K562 (cell line): ENCODE measurements around the gene TKTL2. TPM values are rescaled to one million over a fixed set of nuclear protein-coding genes. Genes with fewer than 3 reads are reported as not detected.

Source experiments
- EP400 ChIP-seq: fragments of 450-650 bp; IDR thresholded peaks from 2 replicates; pipeline ENCODE4 v1.6.1; 2017; ENCODE audit warnings: antibody characterized with exemption, mild to moderate bottlenecking, moderate library complexity
- RBFOX2 ChIP-seq: fragments of 200-400 bp; formaldehyde crosslinking; IDR thresholded peaks from 2 replicates; pipeline ENCODE4 v1.6.1; 2017; ENCODE audit warnings: low read depth, mild to moderate bottlenecking, low read length, moderate library complexity
- ZFP30 ChIP-seq: fragments of 250-450 bp; sonication (Bioruptor Pico); IDR thresholded peaks from 2 replicates; pipeline ENCODE4 v1.8.0; 2022; ENCODE audit warnings: moderate library complexity, mild to moderate bottlenecking, inconsistent platforms, borderline replicate concordance
- ZNF263 ChIP-seq: sonication (generic); formaldehyde crosslinking; IDR thresholded peaks from 2 replicates; pipeline ENCODE4 v1.8.0; 2022; ENCODE audit warnings: mild to moderate bottlenecking, missing genetic modification reagents, borderline replicate concordance
- polyA plus RNA-seq, 8 experiments: library from polyadenylated mRNA; depleted of rRNA in 4 of 8; stranded (reverse) in 5 of 8; unstranded in 3 of 8; fragments of >200 nt; fragmentation: Nextera tagmentation in 2 of 8; fragmentation: Illumina TruSeq in 1 of 8; extraction: Ambion mirVana in 2 of 8; extraction: Trizol in 1 of 8; gene quantifications; 2 replicates each; pipeline versions ENCODE4 v1.2.1 to v1.2.3, GENCODE V29; 2011 to 2014; ENCODE audit warnings: inconsistent platforms in 1 of 8, missing spikeins in 1 of 8
- total RNA-seq, 7 experiments: library from RNA; depleted of rRNA in 6 of 7; stranded (reverse); fragments of >200 nt in 6 of 7; fragmentation: Illumina TruSeq in 2 of 7; extraction: Trizol in 2 of 7; gene quantifications; 2 replicates each; pipeline versions ENCODE4 v1.2.1 to v1.2.3, GENCODE V29; 2011 to 2021; ENCODE audit warnings: low replicate concordance in 1 of 7
- TF ChIP-seq, protein P1 (sequence below): fragments of 200-600 bp; sonication (generic); IDR thresholded peaks from one replicate; pipeline ENCODE4 v1.6.1; 2012; ENCODE audit warnings: mild to moderate bottlenecking, low read depth, low read length, inconsistent platforms
- TF ChIP-seq, protein P2 (sequence below): IDR thresholded peaks from 3 replicates; pipeline ENCODE4 v1.6.1; 2011; ENCODE audit warnings: borderline replicate concordance, mild to moderate bottlenecking, moderate library complexity; ENCODE audit not compliant: insufficient read length; ENCODE audit errors: extremely low read depth
- TF ChIP-seq, protein P3 (sequence below): fragments of 250-450 bp; sonication (Bioruptor Pico); IDR thresholded peaks from 2 replicates; pipeline ENCODE4 v1.4.0; 2020; ENCODE audit warnings: mild to moderate bottlenecking, moderate library complexity

TKTL2 gene
- total and polyA plus RNA-seq, 9 of the 15 experiments (the other 6 are each of a cell fraction or from before 2014, with no cell fraction given), result 0.03 to 0.31 (median 0.09) TPM; not detected in 1

DNA sequence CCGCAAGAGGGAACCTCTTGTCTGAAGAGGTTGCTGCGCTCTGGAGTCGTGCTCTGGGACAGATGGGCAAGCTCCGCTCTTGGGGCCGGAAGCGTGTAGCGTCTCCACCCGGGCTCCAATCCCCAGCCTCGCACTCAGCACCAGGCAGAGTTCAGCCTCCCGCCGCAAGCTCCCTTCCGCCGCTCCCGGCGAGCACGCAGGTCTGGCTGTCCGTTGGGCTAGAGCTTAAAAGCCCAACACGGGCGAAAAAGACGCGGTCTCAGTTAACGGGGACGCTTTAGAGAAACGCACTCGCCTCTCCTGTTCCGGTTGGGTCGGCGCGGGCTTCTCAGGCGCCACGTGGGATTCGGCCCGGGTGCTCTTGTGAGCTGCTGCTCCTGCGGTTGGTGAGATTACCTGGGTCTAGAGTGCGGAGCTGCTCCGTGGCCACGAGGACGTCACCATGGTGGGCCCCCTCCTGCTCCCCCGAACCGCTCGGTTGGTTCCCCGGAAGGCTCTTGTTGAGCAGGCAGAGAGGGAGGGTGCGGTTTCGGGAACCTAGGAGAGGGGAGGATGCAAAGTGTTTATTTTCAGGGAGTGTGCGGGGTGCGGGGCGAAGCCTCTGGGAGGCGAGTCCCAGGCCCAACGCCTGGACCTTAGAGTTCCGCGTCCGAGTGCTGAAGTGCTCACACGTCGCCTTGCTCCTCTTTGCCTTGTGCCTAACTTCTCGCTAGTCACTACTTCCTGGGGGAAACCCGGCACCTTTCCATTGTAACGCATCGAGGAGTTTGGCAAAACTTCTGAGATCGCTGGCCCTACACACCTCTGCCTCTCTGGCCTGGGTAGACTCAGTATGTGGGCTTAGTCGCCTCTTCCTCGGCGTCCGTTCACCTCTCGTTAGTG lies 21.0 kb upstream of the TKTL2 start, which contains the start of gene TMA16 (continued):
- TF ChIP-seq, protein P1, sequence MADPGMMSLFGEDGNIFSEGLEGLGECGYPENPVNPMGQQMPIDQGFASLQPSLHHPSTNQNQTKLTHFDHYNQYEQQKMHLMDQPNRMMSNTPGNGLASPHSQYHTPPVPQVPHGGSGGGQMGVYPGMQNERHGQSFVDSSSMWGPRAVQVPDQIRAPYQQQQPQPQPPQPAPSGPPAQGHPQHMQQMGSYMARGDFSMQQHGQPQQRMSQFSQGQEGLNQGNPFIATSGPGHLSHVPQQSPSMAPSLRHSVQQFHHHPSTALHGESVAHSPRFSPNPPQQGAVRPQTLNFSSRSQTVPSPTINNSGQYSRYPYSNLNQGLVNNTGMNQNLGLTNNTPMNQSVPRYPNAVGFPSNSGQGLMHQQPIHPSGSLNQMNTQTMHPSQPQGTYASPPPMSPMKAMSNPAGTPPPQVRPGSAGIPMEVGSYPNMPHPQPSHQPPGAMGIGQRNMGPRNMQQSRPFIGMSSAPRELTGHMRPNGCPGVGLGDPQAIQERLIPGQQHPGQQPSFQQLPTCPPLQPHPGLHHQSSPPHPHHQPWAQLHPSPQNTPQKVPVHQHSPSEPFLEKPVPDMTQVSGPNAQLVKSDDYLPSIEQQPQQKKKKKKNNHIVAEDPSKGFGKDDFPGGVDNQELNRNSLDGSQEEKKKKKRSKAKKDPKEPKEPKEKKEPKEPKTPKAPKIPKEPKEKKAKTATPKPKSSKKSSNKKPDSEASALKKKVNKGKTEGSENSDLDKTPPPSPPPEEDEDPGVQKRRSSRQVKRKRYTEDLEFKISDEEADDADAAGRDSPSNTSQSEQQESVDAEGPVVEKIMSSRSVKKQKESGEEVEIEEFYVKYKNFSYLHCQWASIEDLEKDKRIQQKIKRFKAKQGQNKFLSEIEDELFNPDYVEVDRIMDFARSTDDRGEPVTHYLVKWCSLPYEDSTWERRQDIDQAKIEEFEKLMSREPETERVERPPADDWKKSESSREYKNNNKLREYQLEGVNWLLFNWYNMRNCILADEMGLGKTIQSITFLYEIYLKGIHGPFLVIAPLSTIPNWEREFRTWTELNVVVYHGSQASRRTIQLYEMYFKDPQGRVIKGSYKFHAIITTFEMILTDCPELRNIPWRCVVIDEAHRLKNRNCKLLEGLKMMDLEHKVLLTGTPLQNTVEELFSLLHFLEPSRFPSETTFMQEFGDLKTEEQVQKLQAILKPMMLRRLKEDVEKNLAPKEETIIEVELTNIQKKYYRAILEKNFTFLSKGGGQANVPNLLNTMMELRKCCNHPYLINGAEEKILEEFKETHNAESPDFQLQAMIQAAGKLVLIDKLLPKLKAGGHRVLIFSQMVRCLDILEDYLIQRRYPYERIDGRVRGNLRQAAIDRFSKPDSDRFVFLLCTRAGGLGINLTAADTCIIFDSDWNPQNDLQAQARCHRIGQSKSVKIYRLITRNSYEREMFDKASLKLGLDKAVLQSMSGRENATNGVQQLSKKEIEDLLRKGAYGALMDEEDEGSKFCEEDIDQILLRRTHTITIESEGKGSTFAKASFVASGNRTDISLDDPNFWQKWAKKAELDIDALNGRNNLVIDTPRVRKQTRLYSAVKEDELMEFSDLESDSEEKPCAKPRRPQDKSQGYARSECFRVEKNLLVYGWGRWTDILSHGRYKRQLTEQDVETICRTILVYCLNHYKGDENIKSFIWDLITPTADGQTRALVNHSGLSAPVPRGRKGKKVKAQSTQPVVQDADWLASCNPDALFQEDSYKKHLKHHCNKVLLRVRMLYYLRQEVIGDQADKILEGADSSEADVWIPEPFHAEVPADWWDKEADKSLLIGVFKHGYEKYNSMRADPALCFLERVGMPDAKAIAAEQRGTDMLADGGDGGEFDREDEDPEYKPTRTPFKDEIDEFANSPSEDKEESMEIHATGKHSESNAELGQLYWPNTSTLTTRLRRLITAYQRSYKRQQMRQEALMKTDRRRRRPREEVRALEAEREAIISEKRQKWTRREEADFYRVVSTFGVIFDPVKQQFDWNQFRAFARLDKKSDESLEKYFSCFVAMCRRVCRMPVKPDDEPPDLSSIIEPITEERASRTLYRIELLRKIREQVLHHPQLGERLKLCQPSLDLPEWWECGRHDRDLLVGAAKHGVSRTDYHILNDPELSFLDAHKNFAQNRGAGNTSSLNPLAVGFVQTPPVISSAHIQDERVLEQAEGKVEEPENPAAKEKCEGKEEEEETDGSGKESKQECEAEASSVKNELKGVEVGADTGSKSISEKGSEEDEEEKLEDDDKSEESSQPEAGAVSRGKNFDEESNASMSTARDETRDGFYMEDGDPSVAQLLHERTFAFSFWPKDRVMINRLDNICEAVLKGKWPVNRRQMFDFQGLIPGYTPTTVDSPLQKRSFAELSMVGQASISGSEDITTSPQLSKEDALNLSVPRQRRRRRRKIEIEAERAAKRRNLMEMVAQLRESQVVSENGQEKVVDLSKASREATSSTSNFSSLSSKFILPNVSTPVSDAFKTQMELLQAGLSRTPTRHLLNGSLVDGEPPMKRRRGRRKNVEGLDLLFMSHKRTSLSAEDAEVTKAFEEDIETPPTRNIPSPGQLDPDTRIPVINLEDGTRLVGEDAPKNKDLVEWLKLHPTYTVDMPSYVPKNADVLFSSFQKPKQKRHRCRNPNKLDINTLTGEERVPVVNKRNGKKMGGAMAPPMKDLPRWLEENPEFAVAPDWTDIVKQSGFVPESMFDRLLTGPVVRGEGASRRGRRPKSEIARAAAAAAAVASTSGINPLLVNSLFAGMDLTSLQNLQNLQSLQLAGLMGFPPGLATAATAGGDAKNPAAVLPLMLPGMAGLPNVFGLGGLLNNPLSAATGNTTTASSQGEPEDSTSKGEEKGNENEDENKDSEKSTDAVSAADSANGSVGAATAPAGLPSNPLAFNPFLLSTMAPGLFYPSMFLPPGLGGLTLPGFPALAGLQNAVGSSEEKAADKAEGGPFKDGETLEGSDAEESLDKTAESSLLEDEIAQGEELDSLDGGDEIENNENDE, result no peak
- TF ChIP-seq EP400, result peak; percentile 100
- TF ChIP-seq ZFP30 (CRISPR knock-in tag), result no peak
- TF ChIP-seq, protein P2, sequence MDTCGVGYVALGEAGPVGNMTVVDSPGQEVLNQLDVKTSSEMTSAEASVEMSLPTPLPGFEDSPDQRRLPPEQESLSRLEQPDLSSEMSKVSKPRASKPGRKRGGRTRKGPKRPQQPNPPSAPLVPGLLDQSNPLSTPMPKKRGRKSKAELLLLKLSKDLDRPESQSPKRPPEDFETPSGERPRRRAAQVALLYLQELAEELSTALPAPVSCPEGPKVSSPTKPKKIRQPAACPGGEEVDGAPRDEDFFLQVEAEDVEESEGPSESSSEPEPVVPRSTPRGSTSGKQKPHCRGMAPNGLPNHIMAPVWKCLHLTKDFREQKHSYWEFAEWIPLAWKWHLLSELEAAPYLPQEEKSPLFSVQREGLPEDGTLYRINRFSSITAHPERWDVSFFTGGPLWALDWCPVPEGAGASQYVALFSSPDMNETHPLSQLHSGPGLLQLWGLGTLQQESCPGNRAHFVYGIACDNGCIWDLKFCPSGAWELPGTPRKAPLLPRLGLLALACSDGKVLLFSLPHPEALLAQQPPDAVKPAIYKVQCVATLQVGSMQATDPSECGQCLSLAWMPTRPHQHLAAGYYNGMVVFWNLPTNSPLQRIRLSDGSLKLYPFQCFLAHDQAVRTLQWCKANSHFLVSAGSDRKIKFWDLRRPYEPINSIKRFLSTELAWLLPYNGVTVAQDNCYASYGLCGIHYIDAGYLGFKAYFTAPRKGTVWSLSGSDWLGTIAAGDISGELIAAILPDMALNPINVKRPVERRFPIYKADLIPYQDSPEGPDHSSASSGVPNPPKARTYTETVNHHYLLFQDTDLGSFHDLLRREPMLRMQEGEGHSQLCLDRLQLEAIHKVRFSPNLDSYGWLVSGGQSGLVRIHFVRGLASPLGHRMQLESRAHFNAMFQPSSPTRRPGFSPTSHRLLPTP, result no peak
- TF ChIP-seq ZNF263, result peak; percentile 74
- TF ChIP-seq RBFOX2, result peak; percentile 98
- TF ChIP-seq, protein P3, sequence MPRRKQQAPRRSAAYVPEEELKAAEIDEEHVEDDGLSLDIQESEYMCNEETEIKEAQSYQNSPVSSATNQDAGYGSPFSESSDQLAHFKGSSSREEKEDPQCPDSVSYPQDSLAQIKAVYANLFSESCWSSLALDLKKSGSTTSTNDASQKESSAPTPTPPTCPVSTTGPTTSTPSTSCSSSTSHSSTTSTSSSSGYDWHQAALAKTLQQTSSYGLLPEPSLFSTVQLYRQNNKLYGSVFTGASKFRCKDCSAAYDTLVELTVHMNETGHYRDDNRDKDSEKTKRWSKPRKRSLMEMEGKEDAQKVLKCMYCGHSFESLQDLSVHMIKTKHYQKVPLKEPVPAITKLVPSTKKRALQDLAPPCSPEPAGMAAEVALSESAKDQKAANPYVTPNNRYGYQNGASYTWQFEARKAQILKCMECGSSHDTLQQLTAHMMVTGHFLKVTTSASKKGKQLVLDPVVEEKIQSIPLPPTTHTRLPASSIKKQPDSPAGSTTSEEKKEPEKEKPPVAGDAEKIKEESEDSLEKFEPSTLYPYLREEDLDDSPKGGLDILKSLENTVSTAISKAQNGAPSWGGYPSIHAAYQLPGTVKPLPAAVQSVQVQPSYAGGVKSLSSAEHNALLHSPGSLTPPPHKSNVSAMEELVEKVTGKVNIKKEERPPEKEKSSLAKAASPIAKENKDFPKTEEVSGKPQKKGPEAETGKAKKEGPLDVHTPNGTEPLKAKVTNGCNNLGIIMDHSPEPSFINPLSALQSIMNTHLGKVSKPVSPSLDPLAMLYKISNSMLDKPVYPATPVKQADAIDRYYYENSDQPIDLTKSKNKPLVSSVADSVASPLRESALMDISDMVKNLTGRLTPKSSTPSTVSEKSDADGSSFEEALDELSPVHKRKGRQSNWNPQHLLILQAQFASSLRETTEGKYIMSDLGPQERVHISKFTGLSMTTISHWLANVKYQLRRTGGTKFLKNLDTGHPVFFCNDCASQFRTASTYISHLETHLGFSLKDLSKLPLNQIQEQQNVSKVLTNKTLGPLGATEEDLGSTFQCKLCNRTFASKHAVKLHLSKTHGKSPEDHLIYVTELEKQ (CRISPR knock-in tag), result no peak
